Measurements from ENCODE around the gene NTF4. TPM values are rescaled to one million over a fixed set of nuclear protein-coding genes. Genes with fewer than 3 reads are reported as not detected.

NTF4 gene
- total and polyA plus RNA-seq, 2 of the 4 experiments (the other 2 are of a cell fraction), result 0.09 to 0.18 TPM

GRCh38 chr19:49094505-49095482 is 30.2 kb upstream of the NTF4 start (continued):
- TF ChIP-seq NFE2L2 (IDR thresholded peaks at IDR 0.05; ENCODE audit: low read depth, low read length), result no peak

DNA sequence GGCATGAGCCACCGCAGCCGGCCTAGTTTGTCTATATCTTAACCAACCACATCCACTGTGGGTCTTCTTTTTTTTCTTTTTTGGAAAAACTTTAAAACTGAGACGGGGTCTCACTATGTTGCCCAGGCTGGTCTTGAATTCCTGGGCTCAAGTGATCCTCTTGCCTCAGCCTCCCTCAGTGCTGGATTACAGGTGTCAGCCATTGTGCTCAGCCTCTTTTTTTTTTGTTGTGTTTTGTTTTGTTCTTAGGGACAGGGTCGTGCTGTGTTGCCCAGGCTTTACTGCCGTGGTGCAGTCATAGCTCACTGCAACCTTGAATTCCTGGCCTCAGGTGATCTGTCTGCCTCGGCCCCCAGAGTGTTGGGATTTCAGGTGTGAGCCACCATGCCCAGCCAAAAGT is 28.1 kb upstream of the NTF4 start:
- no peak overlapping the region for H3K23ac ChIP-seq (ENCODE audit: low read depth, low read length)
- H4K20me1 ChIP-seq (ENCODE audit: insufficient read depth, low read length), result peaks cover 77% of the 10 kb centered on the region
- peaks cover 34 to 62% of the 10 kb centered on the region in 2 experiments for H3K79me1 ChIP-seq (ENCODE audit: low read depth in 1 of 2, low read length in 2 of 2)
- ATAC-seq (ENCODE audit: low read depth) (no peak), DNase-seq (no peak)
- no peak overlapping the region for H3K4me2 ChIP-seq (ENCODE audit: low read depth, low read length)
- no peak overlapping the region for H3K56ac ChIP-seq (ENCODE audit: extremely low read depth, insufficient read depth, low read length)
- H3K4ac ChIP-seq (ENCODE audit: low read depth, low read length), result no peak overlapping the region
- H3K4me1 ChIP-seq (ENCODE audit: control insufficient read depth, insufficient read depth, low read length), result no peaks in the 10 kb centered on the region
- H2BK15ac ChIP-seq (ENCODE audit: low read depth, low read length), result no peak overlapping the region
- no peak overlapping the region for H3K18ac ChIP-seq (ENCODE audit: low read depth, low read length)
- no peak overlapping the region for H2BK20ac ChIP-seq (ENCODE audit: low read depth, low read length)
- no peak overlapping the region for H2AK9ac ChIP-seq (replicated peaks; ENCODE audit: low read depth, low read length, poor library complexity)
- BruUV-seq (replicated peaks), result no TSS peak
- no peak overlapping the region for H2AFZ ChIP-seq (replicated peaks; ENCODE audit: low read length, poor library complexity)
- WGBS, 2 experiments (ENCODE audit: extremely low coverage in 2 of 2, insufficient read length in 1 of 2), result 100% methylated on average over 5 of the region's 6 CpGs; no CpG with 5 or more reads in 1 of the 2 experiments
- intact Hi-C loops (cut with micrococcal nuclease), result no loop called here
- H3K9me3 ChIP-seq (ENCODE audit: control insufficient read depth, insufficient read depth, low read length), result no peaks in the 10 kb centered on the region
- no peak overlapping the region for H3K4me3 ChIP-seq (ENCODE audit: insufficient read depth, low read depth, low read length)
- no peak overlapping the region for H3K9ac ChIP-seq (ENCODE audit: low read depth, low read length)
- ChIA-PET POLR2A (ENCODE audit: unreplicated experiment) (no interaction called here), CTCF (no interaction called here)
- no peak overlapping the region for H3K14ac ChIP-seq (replicated peaks; ENCODE audit: low read depth, low read length)
- no peak overlapping the region for H4K91ac ChIP-seq (ENCODE audit: insufficient read depth, low read depth, low read length)
- H3K27me3 ChIP-seq (ENCODE audit: control insufficient read depth, insufficient read depth, low read length), result no peaks in the 10 kb centered on the region
- H2BK5ac ChIP-seq (ENCODE audit: low read depth, low read length, poor library complexity, severe bottlenecking), result no peak overlapping the region
- no peak overlapping the region for H4K5ac ChIP-seq (ENCODE audit: low read depth, low read length)
- no peaks in the 10 kb centered on the region for H3K9me1 ChIP-seq (ENCODE audit: insufficient read depth, low read length)
- no peak overlapping the region for H2AK5ac ChIP-seq (ENCODE audit: low read depth, low read length)
- H2BK120ac ChIP-seq (ENCODE audit: low read depth, low read length), result no peak overlapping the region
- dilution Hi-C loops (cut with HindIII; ENCODE audit: low sequenced_read_pairs, unreplicated experiment), result no loop called here
- no peak overlapping the region for H3K27ac ChIP-seq (ENCODE audit: insufficient read depth, low read length)
- H3K36me3 ChIP-seq (ENCODE audit: control insufficient read depth, insufficient read depth, low read length), result peaks cover 69% of the 10 kb centered on the region
- H4K8ac ChIP-seq (ENCODE audit: low read depth in 2 of 2, low read length in 2 of 2), result no peak overlapping the region
- in situ Hi-C loops (cut with MboI; ENCODE audit: low sequenced_read_pairs), result no loop called here
- TF ChIP-seq RCOR1 (IDR thresholded peaks at IDR 0.05; ENCODE audit: insufficient replicate concordance, low read length), result no peak
- no peak for TF ChIP-seq MXI1 (IDR thresholded peaks at IDR 0.05; ENCODE audit: borderline replicate concordance, low read depth, low read length)
- TF ChIP-seq RAD21 (IDR thresholded peaks at IDR 0.05; ENCODE audit: low read length), result no peak
- TF ChIP-seq CEBPB (IDR thresholded peaks at IDR 0.05; ENCODE audit: low read depth, low read length), result no peak
- TF ChIP-seq BHLHE40 (IDR thresholded peaks at IDR 0.05; ENCODE audit: low read depth, low read length), result no peak
- no peak for TF ChIP-seq RFX5 (IDR thresholded peaks at IDR 0.05; ENCODE audit: low read depth, low read length)
- TF ChIP-seq POLR2A (IDR thresholded peaks at IDR 0.05; ENCODE audit: low read depth, low read length), result no peak
- no peak for TF ChIP-seq CTCF (conservative IDR thresholded peaks at IDR 0.05; ENCODE audit: low read depth, low read length)
- no peak for TF ChIP-seq ELK1 (IDR thresholded peaks at IDR 0.05; ENCODE audit: borderline replicate concordance, low read depth, low read length)
- TF ChIP-seq SMC3 (IDR thresholded peaks at IDR 0.05; ENCODE audit: low read depth, low read length), result no peak
- no peak for TF ChIP-seq FOS (IDR thresholded peaks at IDR 0.05; ENCODE audit: low read depth, low read length)
- no peak for TF ChIP-seq NFE2L2 (IDR thresholded peaks at IDR 0.05; ENCODE audit: low read depth, low read length)
- no peak for TF ChIP-seq CHD1 (IDR thresholded peaks at IDR 0.05; ENCODE audit: low read depth, low read length)
- no peak for TF ChIP-seq MAFK (IDR thresholded peaks at IDR 0.05; ENCODE audit: low read depth, low read length)
